ENCODE data around the gene CDC42BPB. TPM values are rescaled to one million over a fixed set of nuclear protein-coding genes. Genes with fewer than 3 reads are reported as not detected.
A peak's percentile ranks its signal among the peaks of the same experiment; 100 is the strongest.

The CDC42BPB gene
- total RNA-seq, 1 donor from 2014 or later = 50.1 TPM

DNA sequence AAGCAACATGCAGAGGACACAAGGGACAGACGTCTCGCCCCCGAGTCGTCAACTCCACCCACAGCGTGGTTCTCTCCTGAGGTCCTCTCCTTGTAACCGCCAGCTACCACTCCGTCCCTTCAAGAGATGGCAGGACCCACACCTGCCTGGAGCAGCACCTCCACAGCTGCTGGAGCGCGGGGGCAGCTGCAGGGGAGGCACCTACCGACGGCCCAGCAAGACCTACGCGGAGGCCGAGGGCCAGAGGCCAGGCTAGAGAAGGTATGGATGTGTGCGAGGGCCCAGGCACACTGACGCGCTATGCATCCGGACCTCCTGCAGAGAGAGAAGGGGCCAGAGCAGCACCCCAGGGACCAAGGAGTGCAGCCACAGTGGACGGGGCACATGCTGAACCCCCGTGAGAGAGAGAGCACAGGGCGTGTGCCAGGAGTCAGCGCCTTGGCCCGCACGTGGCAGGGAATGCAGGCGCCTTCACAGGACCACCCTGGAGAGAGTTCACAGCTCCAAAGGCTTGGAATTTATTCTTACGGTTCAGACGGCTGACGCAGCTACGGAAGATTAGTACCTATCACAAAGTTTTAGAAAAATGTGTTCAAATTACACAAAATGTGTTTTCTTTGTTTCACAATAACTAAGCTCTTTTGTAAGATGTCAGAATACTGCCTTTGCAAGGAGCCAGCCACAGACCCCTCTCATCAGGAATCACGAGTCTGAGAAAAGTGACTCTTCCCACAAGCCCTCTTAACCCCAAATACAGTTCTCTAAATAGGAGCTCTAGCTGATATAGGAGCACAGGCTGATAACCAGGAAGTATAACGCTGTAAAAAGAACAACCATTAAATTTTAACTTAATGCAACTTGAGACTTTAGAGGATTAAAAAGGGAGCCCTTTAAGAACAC is 36.8 kb downstream of the CDC42BPB start:
- peaks cover 0 to 3% (median 0%) of the 10 kb centered on the region in 3 donors for H3K36me3 ChIP-seq (ENCODE audit: control insufficient read depth in 3 of 3, insufficient read depth in 3 of 3, low read length in 3 of 3)
- H3K9me3 ChIP-seq (ENCODE audit: control insufficient read depth in 3 of 3, low read length in 3 of 3) = no peaks in the 10 kb centered on the region
- H3K27ac ChIP-seq (ENCODE audit: low read depth, low read length) = no peak overlapping the region
- H3K27me3 ChIP-seq (ENCODE audit: control insufficient read depth in 3 of 3, insufficient read depth in 3 of 3, low read length in 3 of 3) = no peaks in the 10 kb centered on the region
- H3K4me3 ChIP-seq (ENCODE audit: low read length in 3 of 3) = no peak overlapping the region
- no peak overlapping the region for H3K9ac ChIP-seq (ENCODE audit: low read depth in 1 of 3, low read length in 3 of 3)
- peaks cover 24 to 39% (median 30%) of the 10 kb centered on the region in 3 donors for H3K4me1 ChIP-seq (ENCODE audit: control insufficient read depth in 3 of 3, insufficient read depth in 3 of 3, low read length in 3 of 3)

DNA sequence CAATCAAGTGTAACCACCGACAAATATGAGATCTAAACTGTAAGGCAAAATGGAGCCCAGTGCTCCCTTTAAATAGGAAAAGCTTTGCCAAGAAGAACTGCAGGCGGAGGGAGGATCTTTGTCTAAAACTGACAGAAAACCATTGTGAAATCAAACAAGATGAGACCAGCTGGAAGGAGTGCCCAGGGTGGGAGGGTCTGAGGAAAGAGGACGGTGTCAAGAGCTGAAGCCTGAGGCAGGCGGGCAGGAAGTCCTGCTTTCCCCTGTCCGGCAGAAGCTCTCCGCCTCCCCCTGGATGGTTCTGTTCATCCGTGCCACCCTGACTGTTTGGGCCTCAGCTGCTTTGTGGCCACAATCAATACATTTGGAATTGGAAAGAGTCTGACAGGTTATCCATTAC is 37.5 kb downstream of the CDC42BPB start:
- Histone ChIP-seq H3K27me3 (ENCODE audit: control insufficient read depth in 3 of 3, insufficient read depth in 3 of 3, low read length in 3 of 3) (no peaks in the 10 kb centered on the region), H3K9ac (ENCODE audit: low read depth in 1 of 3, low read length in 3 of 3) (no peak overlapping the region), H3K4me3 (ENCODE audit: low read length in 3 of 3) (no peak overlapping the region), H3K27ac (ENCODE audit: low read depth, low read length) (no peak overlapping the region), H3K4me1 (ENCODE audit: control insufficient read depth in 3 of 3, insufficient read depth in 3 of 3, low read length in 3 of 3) (peaks cover 30 to 46% (median 37%) of the 10 kb centered on the region in 3 donors), H3K9me3 (ENCODE audit: control insufficient read depth in 3 of 3, low read length in 3 of 3) (no peaks in the 10 kb centered on the region), H3K36me3 (ENCODE audit: control insufficient read depth in 3 of 3, insufficient read depth in 3 of 3, low read length in 3 of 3) (peaks cover 0 to 3% (median 0%) of the 10 kb centered on the region in 3 donors)

DNA sequence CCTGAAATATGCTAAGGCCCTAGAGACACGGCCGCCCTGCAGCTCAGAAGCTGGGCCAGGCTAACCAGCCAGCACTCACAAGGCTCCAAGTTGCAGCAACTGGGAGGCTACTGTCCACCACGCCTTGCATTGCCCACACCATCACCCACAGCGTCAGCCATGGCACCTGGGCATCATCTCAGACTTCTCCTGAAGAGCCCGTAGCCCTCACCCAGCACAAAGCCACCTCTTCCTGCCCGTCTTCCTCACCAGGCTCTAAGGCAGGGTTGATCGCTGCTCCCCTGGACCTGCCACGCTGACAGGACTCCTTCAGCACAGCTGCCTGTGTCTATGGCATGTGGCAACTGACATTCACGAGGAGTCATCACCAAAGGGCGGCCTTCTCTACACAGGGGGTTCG is 38.1 kb downstream of the CDC42BPB start:
- no peak overlapping the region for H3K9ac ChIP-seq (ENCODE audit: low read depth in 1 of 3, low read length in 3 of 3)
- H3K27ac ChIP-seq (ENCODE audit: low read depth, low read length) = no peak overlapping the region
- no peaks in the 10 kb centered on the region for H3K27me3 ChIP-seq (ENCODE audit: control insufficient read depth in 3 of 3, insufficient read depth in 3 of 3, low read length in 3 of 3)
- no peak overlapping the region for H3K4me3 ChIP-seq (ENCODE audit: low read length in 3 of 3)
- no peaks in the 10 kb centered on the region for H3K9me3 ChIP-seq (ENCODE audit: control insufficient read depth in 3 of 3, low read length in 3 of 3)
- H3K4me1 ChIP-seq (ENCODE audit: control insufficient read depth in 3 of 3, insufficient read depth in 3 of 3, low read length in 3 of 3) = peaks cover 30 to 50% (median 42%) of the 10 kb centered on the region in 3 donors
- H3K36me3 ChIP-seq (ENCODE audit: control insufficient read depth in 3 of 3, insufficient read depth in 3 of 3, low read length in 3 of 3) = peaks cover 0 to 3% (median 0%) of the 10 kb centered on the region in 3 donors

DNA sequence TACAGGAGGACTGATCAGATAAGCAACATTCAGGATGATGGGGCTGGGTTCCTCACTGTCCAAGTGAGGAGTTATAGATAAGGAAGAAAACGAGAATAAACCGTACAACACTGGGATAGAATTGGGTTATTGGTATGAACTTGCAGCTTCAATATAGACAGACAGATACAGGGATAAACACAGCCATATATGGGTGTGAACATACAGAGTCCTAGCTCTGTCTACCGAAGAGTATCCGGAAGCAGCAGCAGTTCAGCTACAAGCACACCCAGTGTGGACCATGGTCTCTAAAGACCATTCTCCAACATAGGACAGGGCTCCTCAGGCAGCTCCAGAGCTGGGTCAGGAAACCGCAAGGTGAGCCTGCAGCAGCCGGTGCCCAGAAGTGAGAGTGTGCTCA is 40.8 kb downstream of the CDC42BPB start:
- Histone ChIP-seq H3K4me3 (ENCODE audit: low read length in 3 of 3) (no peak overlapping the region), H3K4me1 (ENCODE audit: control insufficient read depth in 3 of 3, insufficient read depth in 3 of 3, low read length in 3 of 3) (peaks cover 14 to 36% (median 29%) of the 10 kb centered on the region in 3 donors), H3K27me3 (ENCODE audit: control insufficient read depth in 3 of 3, insufficient read depth in 3 of 3, low read length in 3 of 3) (no peaks in the 10 kb centered on the region), H3K9ac (ENCODE audit: low read depth in 1 of 3, low read length in 3 of 3) (no peak overlapping the region), H3K36me3 (ENCODE audit: control insufficient read depth in 3 of 3, insufficient read depth in 3 of 3, low read length in 3 of 3) (peaks cover 0 to 3% (median 3%) of the 10 kb centered on the region in 3 donors), H3K9me3 (ENCODE audit: control insufficient read depth in 3 of 3, low read length in 3 of 3) (no peaks in the 10 kb centered on the region), H3K27ac (ENCODE audit: low read depth, low read length) (no peak overlapping the region)

DNA sequence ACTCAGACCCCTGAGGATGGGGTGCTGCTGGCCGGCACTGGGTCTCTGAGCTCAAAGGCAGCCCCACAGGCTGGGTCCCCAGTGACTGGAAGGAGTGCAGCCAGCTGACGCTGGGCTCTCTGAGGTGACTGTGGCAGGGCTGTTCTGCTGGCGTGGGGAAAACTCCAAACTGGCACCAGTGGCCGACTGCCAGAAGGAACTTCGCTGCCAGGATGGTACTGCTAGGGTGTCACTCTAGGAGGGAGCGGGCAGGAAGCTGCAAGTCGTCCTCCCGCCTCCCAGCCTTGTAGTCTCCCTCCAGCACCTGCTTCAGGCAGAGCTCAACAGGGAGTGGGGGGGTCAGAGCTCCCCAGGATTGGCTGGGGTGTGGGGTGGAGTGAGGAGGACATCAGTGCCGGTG is 41.3 kb downstream of the CDC42BPB start:
- Histone ChIP-seq H3K27ac (ENCODE audit: low read depth, low read length) (no peak overlapping the region), H3K36me3 (ENCODE audit: control insufficient read depth in 3 of 3, insufficient read depth in 3 of 3, low read length in 3 of 3) (peaks cover 0 to 4% (median 3%) of the 10 kb centered on the region in 3 donors), H3K9me3 (ENCODE audit: control insufficient read depth in 3 of 3, low read length in 3 of 3) (no peaks in the 10 kb centered on the region), H3K9ac (ENCODE audit: low read depth in 1 of 3, low read length in 3 of 3) (peak overlapping the region in 1 of 3 donors; percentile 68), H3K4me1 (ENCODE audit: control insufficient read depth in 3 of 3, insufficient read depth in 3 of 3, low read length in 3 of 3) (peaks cover 13 to 35% (median 29%) of the 10 kb centered on the region in 3 donors), H3K27me3 (ENCODE audit: control insufficient read depth in 3 of 3, insufficient read depth in 3 of 3, low read length in 3 of 3) (no peaks in the 10 kb centered on the region), H3K4me3 (ENCODE audit: low read length in 3 of 3) (no peak overlapping the region)

DNA sequence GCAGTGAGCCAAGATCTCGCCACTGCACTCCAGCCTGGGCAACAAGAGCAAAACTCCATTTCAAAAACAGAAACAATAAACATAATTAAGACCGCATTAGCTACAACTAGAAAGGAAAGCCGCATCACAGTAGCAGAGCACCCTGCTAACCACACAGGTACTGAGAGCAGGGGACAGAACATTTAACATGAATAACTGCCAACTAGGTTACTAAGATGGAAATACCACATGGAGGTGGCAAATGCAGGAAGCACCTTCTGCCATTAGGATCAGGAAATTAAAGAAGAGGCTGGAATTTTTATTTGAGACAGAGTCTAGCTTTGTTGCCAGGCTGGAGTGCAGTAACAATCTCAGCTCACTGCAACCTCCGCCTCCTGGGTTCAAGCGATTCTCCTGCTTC is 41.9 kb downstream of the CDC42BPB start:
- H3K9ac ChIP-seq (ENCODE audit: low read depth in 1 of 3, low read length in 3 of 3) = no peak overlapping the region
- peaks cover 0 to 5% (median 4%) of the 10 kb centered on the region in 3 donors for H3K36me3 ChIP-seq (ENCODE audit: control insufficient read depth in 3 of 3, insufficient read depth in 3 of 3, low read length in 3 of 3)
- no peaks in the 10 kb centered on the region for H3K27me3 ChIP-seq (ENCODE audit: control insufficient read depth in 3 of 3, insufficient read depth in 3 of 3, low read length in 3 of 3)
- H3K27ac ChIP-seq (ENCODE audit: low read depth, low read length) = no peak overlapping the region
- no peaks in the 10 kb centered on the region for H3K9me3 ChIP-seq (ENCODE audit: control insufficient read depth in 3 of 3, low read length in 3 of 3)
- H3K4me1 ChIP-seq (ENCODE audit: control insufficient read depth in 3 of 3, insufficient read depth in 3 of 3, low read length in 3 of 3) = peaks cover 15 to 37% (median 29%) of the 10 kb centered on the region in 3 donors
- H3K4me3 ChIP-seq (ENCODE audit: low read length in 3 of 3) = no peak overlapping the region

DNA sequence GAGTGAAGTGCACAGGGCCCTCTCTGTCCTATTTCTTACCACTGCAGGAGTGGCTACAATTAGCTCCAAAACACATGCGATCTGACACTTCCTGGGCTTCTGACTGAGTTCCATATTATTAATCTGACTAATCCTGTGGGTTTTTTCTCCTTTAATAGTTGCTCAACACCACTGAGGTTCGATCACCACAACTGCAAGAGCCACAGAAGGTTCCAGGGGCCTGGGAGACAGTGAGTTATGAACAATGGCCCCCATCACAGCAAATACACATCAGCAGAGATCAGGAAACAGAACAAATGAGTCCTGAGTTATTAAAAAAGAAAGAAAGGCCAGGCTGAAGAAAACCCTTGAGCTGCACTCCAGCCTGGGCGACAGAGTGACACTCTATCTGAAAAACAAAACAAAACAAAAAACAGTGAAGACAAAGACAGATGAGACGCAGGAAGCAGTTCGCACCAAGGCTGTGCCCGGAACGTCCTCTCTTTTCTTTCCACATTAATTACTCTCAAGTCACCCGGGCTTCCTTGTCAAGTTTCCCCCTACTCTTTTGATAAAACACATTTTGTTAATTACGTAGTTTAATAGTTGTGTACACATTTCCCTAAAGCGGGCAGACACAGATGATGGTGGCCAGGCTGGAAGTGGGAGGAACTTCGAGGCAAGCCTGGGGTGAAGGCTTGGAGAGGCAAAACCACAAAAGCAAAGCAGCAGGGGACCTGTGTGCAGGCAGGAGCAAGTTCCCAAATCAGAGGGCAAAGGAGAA is 42.7 kb downstream of the CDC42BPB start:
- peak overlapping the region in 1 of 3 donors; percentile 8 for H3K9ac ChIP-seq (ENCODE audit: low read depth in 1 of 3, low read length in 3 of 3)
- H3K36me3 ChIP-seq (ENCODE audit: control insufficient read depth in 3 of 3, insufficient read depth in 3 of 3, low read length in 3 of 3) = peaks cover 0 to 10% (median 4%) of the 10 kb centered on the region in 3 donors
- H3K9me3 ChIP-seq (ENCODE audit: control insufficient read depth in 3 of 3, low read length in 3 of 3) = no peaks in the 10 kb centered on the region
- H3K4me1 ChIP-seq (ENCODE audit: control insufficient read depth in 3 of 3, insufficient read depth in 3 of 3, low read length in 3 of 3) = peaks cover 16 to 36% (median 26%) of the 10 kb centered on the region in 3 donors
- H3K27me3 ChIP-seq (ENCODE audit: control insufficient read depth in 3 of 3, insufficient read depth in 3 of 3, low read length in 3 of 3) = no peaks in the 10 kb centered on the region
- H3K4me3 ChIP-seq (ENCODE audit: low read length in 3 of 3) = no peak overlapping the region
- no peak overlapping the region for H3K27ac ChIP-seq (ENCODE audit: low read depth, low read length)

DNA sequence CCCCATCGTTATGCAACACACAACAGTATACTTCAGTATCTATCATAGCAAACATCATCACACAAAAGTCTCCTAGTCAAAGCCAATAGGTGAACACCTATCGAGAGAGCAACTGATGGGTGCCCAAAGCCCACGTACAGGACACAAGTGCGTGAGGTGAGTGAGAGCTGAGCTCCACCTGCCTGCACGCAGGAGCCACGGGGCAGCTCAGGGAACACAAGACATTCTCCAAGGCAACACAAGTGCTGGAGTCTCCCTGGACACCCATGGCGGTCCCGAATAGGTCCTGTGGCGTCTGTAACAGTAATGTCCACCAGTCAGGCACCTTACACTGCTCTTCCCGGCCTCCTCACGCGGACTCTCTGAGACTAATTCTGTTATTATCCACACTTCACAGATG is 44.3 kb downstream of the CDC42BPB start:
- H3K36me3 ChIP-seq (ENCODE audit: control insufficient read depth in 3 of 3, insufficient read depth in 3 of 3, low read length in 3 of 3) = peaks cover 3 to 14% (median 7%) of the 10 kb centered on the region in 3 donors
- no peaks in the 10 kb centered on the region for H3K27me3 ChIP-seq (ENCODE audit: control insufficient read depth in 3 of 3, insufficient read depth in 3 of 3, low read length in 3 of 3)
- no peak overlapping the region for H3K4me3 ChIP-seq (ENCODE audit: low read length in 3 of 3)
- H3K9ac ChIP-seq (ENCODE audit: low read depth in 1 of 3, low read length in 3 of 3) = no peak overlapping the region
- no peak overlapping the region for H3K27ac ChIP-seq (ENCODE audit: low read depth, low read length)
- no peaks in the 10 kb centered on the region for H3K9me3 ChIP-seq (ENCODE audit: control insufficient read depth in 3 of 3, low read length in 3 of 3)
- H3K4me1 ChIP-seq (ENCODE audit: control insufficient read depth in 3 of 3, insufficient read depth in 3 of 3, low read length in 3 of 3) = peaks cover 26 to 44% (median 32%) of the 10 kb centered on the region in 3 donors

DNA sequence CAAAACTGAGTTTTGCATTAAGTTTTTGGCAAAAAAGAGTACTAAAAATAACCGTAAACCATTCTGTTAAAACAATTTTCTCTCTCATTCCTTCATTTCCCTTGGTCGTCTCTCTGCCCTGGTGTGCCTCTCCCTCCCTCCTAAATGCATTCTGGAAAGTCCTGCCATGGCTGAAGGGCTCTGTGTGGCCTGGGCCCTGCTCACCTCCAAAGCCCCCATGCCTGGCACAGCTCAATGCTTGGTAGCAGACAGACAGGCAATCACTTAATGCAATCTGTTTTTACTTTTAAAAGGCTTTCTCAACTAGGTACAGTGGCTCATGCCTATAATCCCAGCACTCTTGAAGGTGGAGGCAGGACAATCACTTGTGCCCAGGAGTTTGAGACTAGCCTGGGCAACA is 47.8 kb downstream of the CDC42BPB start:
- Histone ChIP-seq H3K9ac (ENCODE audit: low read depth in 1 of 3, low read length in 3 of 3) (no peak overlapping the region), H3K27ac (ENCODE audit: low read depth, low read length) (no peak overlapping the region), H3K36me3 (ENCODE audit: control insufficient read depth in 3 of 3, insufficient read depth in 3 of 3, low read length in 3 of 3) (peaks cover 12 to 26% (median 12%) of the 10 kb centered on the region in 3 donors), H3K9me3 (ENCODE audit: control insufficient read depth in 3 of 3, low read length in 3 of 3) (no peaks in the 10 kb centered on the region), H3K27me3 (ENCODE audit: control insufficient read depth in 3 of 3, insufficient read depth in 3 of 3, low read length in 3 of 3) (no peaks in the 10 kb centered on the region), H3K4me1 (ENCODE audit: control insufficient read depth in 3 of 3, insufficient read depth in 3 of 3, low read length in 3 of 3) (peaks cover 12 to 27% (median 22%) of the 10 kb centered on the region in 3 donors), H3K4me3 (ENCODE audit: low read length in 3 of 3) (no peak overlapping the region)
